Measurements from ENCODE around the gene RNF181.
"Not testable (repeated sequence)": the region's sequence is repeated elsewhere in the genome, so short reads cannot be mapped to it uniquely, and the experiment has no call there.

The RNF181 gene

GRCh38 chr2:85595301-85596025 lies at the start of gene RNF181:
RNF181 (plus strand) TSS chr2:85595745; CDS start chr2:85595764, 19 bp downstream.
- DNase-seq: peak; percentile 93

GRCh38 chr2:85545780-85546240 lies 49.7 kb upstream of the RNF181 start:
- DNase-seq: no peak

GRCh38 chr2:85547089-85547858 lies 48.3 kb upstream of the RNF181 start:
- no peak for DNase-seq

GRCh38 chr2:85547859-85548607 lies 47.5 kb upstream of the RNF181 start:
- no peak for DNase-seq

- DNase-seq: no peak
These were observed 47.0 kb upstream of the RNF181 start for GRCh38 chr2:85548608-85548900.

- DNase-seq: no peak
These were observed 46.5 kb upstream of the RNF181 start for GRCh38 chr2:85549095-85549494.

GRCh38 chr2:85549826-85550225 lies 45.7 kb upstream of the RNF181 start:
- DNase-seq: no peak

- no peak for DNase-seq
These were observed 45.1 kb upstream of the RNF181 start for GRCh38 chr2:85550486-85550885.

GRCh38 chr2:85551698-85552678 lies 43.6 kb upstream of the RNF181 start:
- DNase-seq: peak; percentile 59

- DNase-seq: no peak
These were observed 42.4 kb upstream of the RNF181 start for GRCh38 chr2:85553184-85553583.

- DNase-seq: no peak
These were observed 40.4 kb upstream of the RNF181 start for GRCh38 chr2:85554980-85555612.

- DNase-seq: no peak
These were observed 38.4 kb upstream of the RNF181 start for GRCh38 chr2:85557130-85557529.

GRCh38 chr2:85558160-85558559 lies 37.4 kb upstream of the RNF181 start:
- DNase-seq: no peak

- DNase-seq: not testable (repeated sequence)
These were observed 35.2 kb upstream of the RNF181 start for GRCh38 chr2:85560403-85560726.

GRCh38 chr2:85560812-85561279 lies 34.7 kb upstream of the RNF181 start:
- DNase-seq: no peak

GRCh38 chr2:85561280-85562212 lies 34.0 kb upstream of the RNF181 start, which contains the start of gene GGCX:
GGCX (minus strand) TSS chr2:85561493; CDS start chr2:85561428, 65 bp downstream.
- DNase-seq: peak; percentile 92

GRCh38 chr2:85564144-85564563 lies 31.4 kb upstream of the RNF181 start:
- no peak for DNase-seq

GRCh38 chr2:85566265-85566664 lies 29.3 kb upstream of the RNF181 start:
- no peak for DNase-seq

GRCh38 chr2:85575739-85576138 lies 19.8 kb upstream of the RNF181 start:
- no peak for DNase-seq

- no peak for DNase-seq
These were observed 18.5 kb upstream of the RNF181 start for GRCh38 chr2:85577063-85577385.

All from COR-L47 (cell line).